K562 (cell line): Measurements from ENCODE around the gene C18orf63. TPM values are rescaled to one million over a fixed set of nuclear protein-coding genes. Genes with fewer than 3 reads are reported as not detected.

Experiments
- EGR1 ChIP-seq: fragments of 450-650 bp; conservative IDR thresholded peaks from 2 replicates; pipeline ENCODE4 v1.6.1; 2017; ENCODE audit warnings: mild to moderate bottlenecking
- ERF ChIP-seq: fragments of 450-650 bp; formaldehyde crosslinking; IDR thresholded peaks from 2 replicates; pipeline ENCODE4 v1.4.0; 2020; ENCODE audit warnings: mild to moderate bottlenecking, mixed read lengths
- FOXA3 ChIP-seq, 2 experiments: fragments of 450-650 bp in 1 of 2; sonication (generic) in 1 of 2; formaldehyde crosslinking; IDR thresholded peaks in 1 of 2; conservative IDR thresholded peaks in 1 of 2; 2 replicates each; pipeline versions ENCODE4 v1.4.0 to v1.8.0; 2020 to 2022; ENCODE audit warnings: mild to moderate bottlenecking in 2 of 2, missing genetic modification reagents in 1 of 2
- HLTF ChIP-seq: fragments of 450-650 bp; IDR thresholded peaks from 2 replicates; pipeline ENCODE4 v1.6.1; 2016
- HNRNPLL ChIP-seq: fragments of 200-400 bp; formaldehyde crosslinking; IDR thresholded peaks from 2 replicates; pipeline ENCODE4 v1.6.1; 2017; ENCODE audit warnings: low read length, low read depth, mild to moderate bottlenecking; ENCODE audit not compliant: poor library complexity, severe bottlenecking
- MAFG ChIP-seq: fragments of 450-650 bp; conservative IDR thresholded peaks from 2 replicates; pipeline ENCODE4 v1.6.1; 2016; ENCODE audit warnings: missing genetic modification characterization, missing compliant biosample characterization
- NELFE ChIP-seq: IDR thresholded peaks from 2 replicates; pipeline ENCODE4 v1.6.1; 2011; ENCODE audit warnings: mild to moderate bottlenecking; ENCODE audit not compliant: insufficient read depth, insufficient read length
- POLR2G ChIP-seq: fragments of 200-400 bp; formaldehyde crosslinking; IDR thresholded peaks from 2 replicates; pipeline ENCODE4 v1.6.1; 2017; ENCODE audit warnings: low read depth, mild to moderate bottlenecking, antibody characterized with exemption, low read length, moderate library complexity
- RAD51 ChIP-seq: fragments of 450-650 bp; IDR thresholded peaks from 2 replicates; pipeline ENCODE4 v1.7.1; 2016; ENCODE audit warnings: low read depth, mild to moderate bottlenecking, borderline replicate concordance
- SAFB ChIP-seq: fragments of 200-400 bp; formaldehyde crosslinking; IDR thresholded peaks from 2 replicates; pipeline ENCODE4 v1.6.1; 2017; ENCODE audit warnings: low read depth, low read length, borderline replicate concordance
- SMARCA4 ChIP-seq: fragments of 450-650 bp; IDR thresholded peaks from 2 replicates; pipeline ENCODE4 v1.6.1; 2016
- SP2 ChIP-seq: IDR thresholded peaks from 2 replicates; pipeline ENCODE4 v1.6.1; 2011; ENCODE audit warnings: mild to moderate bottlenecking, low read depth, low read length, moderate library complexity; ENCODE audit not compliant: poor library complexity, severe bottlenecking; ENCODE audit errors: extremely low read depth
- ZNF133 ChIP-seq: fragments of 250-450 bp; sonication (Bioruptor Pico); IDR thresholded peaks from 2 replicates; pipeline ENCODE4 v1.4.0; 2020; ENCODE audit warnings: mild to moderate bottlenecking
- ZNF311 ChIP-seq: fragments of 250-450 bp; sonication (Bioruptor Pico); IDR thresholded peaks from 2 replicates; pipeline ENCODE4 v1.4.0; 2020; ENCODE audit warnings: mild to moderate bottlenecking, moderate library complexity
- ZNF583 ChIP-seq: fragments of 250-450 bp; sonication (Bioruptor Pico); IDR thresholded peaks from 2 replicates; pipeline ENCODE4 v1.4.0; 2020
- ZNF609 ChIP-seq: sonication (generic); formaldehyde crosslinking; IDR thresholded peaks from 2 replicates; pipeline ENCODE4 v1.8.1; 2023; ENCODE audit warnings: missing genetic modification reagents, mild to moderate bottlenecking, borderline replicate concordance
- ZSCAN32 ChIP-seq: fragments of 450-650 bp; formaldehyde crosslinking; IDR thresholded peaks from 2 replicates; pipeline ENCODE4 v1.4.0; 2020; ENCODE audit warnings: mild to moderate bottlenecking, moderate library complexity
- polyA plus RNA-seq, 8 experiments: library from polyadenylated mRNA; depleted of rRNA in 4 of 8; stranded (reverse) in 5 of 8; unstranded in 3 of 8; fragments of >200 nt; fragmentation: Nextera tagmentation in 2 of 8; fragmentation: Illumina TruSeq in 1 of 8; extraction: Ambion mirVana in 2 of 8; extraction: Trizol in 1 of 8; gene quantifications; 2 replicates each; pipeline versions ENCODE4 v1.2.1 to v1.2.3, GENCODE V29; 2011 to 2014; ENCODE audit warnings: inconsistent platforms in 1 of 8, missing spikeins in 1 of 8
- total RNA-seq, 7 experiments: library from RNA; depleted of rRNA in 6 of 7; stranded (reverse); fragments of >200 nt in 6 of 7; fragmentation: Illumina TruSeq in 2 of 7; extraction: Trizol in 2 of 7; gene quantifications; 2 replicates each; pipeline versions ENCODE4 v1.2.1 to v1.2.3, GENCODE V29; 2011 to 2021; ENCODE audit warnings: low replicate concordance in 1 of 7
- TF ChIP-seq, protein P1 (sequence below): sonication (generic); formaldehyde crosslinking; IDR thresholded peaks from 2 replicates; pipeline ENCODE4 v1.8.0; 2022; ENCODE audit warnings: mild to moderate bottlenecking, low read depth, missing genetic modification reagents
- TF ChIP-seq, protein P2 (sequence below): fragments of 250-450 bp; sonication (Bioruptor Pico); IDR thresholded peaks from 2 replicates; pipeline ENCODE4 v1.4.0; 2020

The C18orf63 gene
- total and polyA plus RNA-seq, 9 of the 15 experiments (the other 6 are each of a cell fraction or from before 2014, with no cell fraction given): not detected

GRCh38 chr18:74291771-74292540 is 23.7 kb upstream of the C18orf63 start, which contains the start of gene CYB5A (continued):
- no peak for TF ChIP-seq ZNF609 (CRISPR knock-in tag)
- TF ChIP-seq RAD51: no peak
- peak; percentile 52 for TF ChIP-seq EGR1
- no peak for TF ChIP-seq MAFG (tag)
- peak; percentile 52 for TF ChIP-seq POLR2G
- no peak for TF ChIP-seq ZNF311 (CRISPR knock-in tag)
- TF ChIP-seq SAFB: peak; percentile 81
- TF ChIP-seq, protein P1, sequence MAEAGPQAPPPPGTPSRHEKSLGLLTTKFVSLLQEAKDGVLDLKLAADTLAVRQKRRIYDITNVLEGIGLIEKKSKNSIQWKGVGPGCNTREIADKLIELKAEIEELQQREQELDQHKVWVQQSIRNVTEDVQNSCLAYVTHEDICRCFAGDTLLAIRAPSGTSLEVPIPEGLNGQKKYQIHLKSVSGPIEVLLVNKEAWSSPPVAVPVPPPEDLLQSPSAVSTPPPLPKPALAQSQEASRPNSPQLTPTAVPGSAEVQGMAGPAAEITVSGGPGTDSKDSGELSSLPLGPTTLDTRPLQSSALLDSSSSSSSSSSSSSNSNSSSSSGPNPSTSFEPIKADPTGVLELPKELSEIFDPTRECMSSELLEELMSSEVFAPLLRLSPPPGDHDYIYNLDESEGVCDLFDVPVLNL: no peak
- TF ChIP-seq ZSCAN32 (CRISPR knock-in tag): no peak
- no peak for TF ChIP-seq ZNF133 (CRISPR knock-in tag)
- no peak for TF ChIP-seq HLTF
- no peak for TF ChIP-seq SMARCA4
- TF ChIP-seq, protein P2, sequence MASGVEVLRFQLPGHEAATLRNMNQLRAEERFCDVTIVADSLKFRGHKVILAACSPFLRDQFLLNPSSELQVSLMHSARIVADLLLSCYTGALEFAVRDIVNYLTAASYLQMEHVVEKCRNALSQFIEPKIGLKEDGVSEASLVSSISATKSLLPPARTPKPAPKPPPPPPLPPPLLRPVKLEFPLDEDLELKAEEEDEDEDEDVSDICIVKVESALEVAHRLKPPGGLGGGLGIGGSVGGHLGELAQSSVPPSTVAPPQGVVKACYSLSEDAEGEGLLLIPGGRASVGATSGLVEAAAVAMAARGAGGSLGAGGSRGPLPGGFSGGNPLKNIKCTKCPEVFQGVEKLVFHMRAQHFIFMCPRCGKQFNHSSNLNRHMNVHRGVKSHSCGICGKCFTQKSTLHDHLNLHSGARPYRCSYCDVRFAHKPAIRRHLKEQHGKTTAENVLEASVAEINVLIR (CRISPR knock-in tag): no peak
- TF ChIP-seq FOXA3 (CRISPR knock-in tag; conservative IDR thresholded peaks at IDR 0.05 in 1 of 2, IDR thresholded peaks at IDR 0.05 in 1 of 2): no peak
- TF ChIP-seq HNRNPLL: no peak
- no peak for TF ChIP-seq ZNF583
- TF ChIP-seq ERF (CRISPR knock-in tag): no peak
- peak; percentile 55 for TF ChIP-seq SP2
- TF ChIP-seq NELFE: no peak
